ACHN (cell line): ENCODE results near the gene HIP1R.

Experiments used
- DNase-seq: peaks from one replicate; pipeline ENCODE4 v3.0.0-alpha.2; 2015
- in situ Hi-C: cut with HindIII; loops from 2 replicates; pipeline ENCODE4 v1.10.0; 2017; ENCODE audit warnings: low sequenced_read_pairs, low pct_ligation_motif_present, low pct_unique_long_range_greater_than_20kb

HIP1R gene

GRCh38 chr12:122825773-122826724 lies 9.2 kb upstream of the HIP1R start:
- in situ Hi-C loops: no loop called here
- DNase-seq: peak; percentile 86

GRCh38 chr12:122827258-122827657 lies 8.0 kb upstream of the HIP1R start:
- in situ Hi-C loops: no loop called here
- DNase-seq: no peak

GRCh38 chr12:122830517-122831214 lies 4.6 kb upstream of the HIP1R start:
- peak; percentile 64 for DNase-seq
- in situ Hi-C loops: loop anchor here (10.0 kb wide), 1 partner anchor 46 kb away; no protein-coding TSS in a partner anchor

GRCh38 chr12:122834104-122834920 lies 945 bp upstream of the HIP1R start:
- DNase-seq: peak; percentile 85
- in situ Hi-C loops: loop anchor here (10.0 kb wide), 1 partner anchor 50 kb away; no protein-coding TSS in a partner anchor

- peak; percentile 53 for DNase-seq
- in situ Hi-C loops: loop anchor here (10.0 kb wide), 1 partner anchor 51 kb away; no protein-coding TSS in a partner anchor
Measured at GRCh38 chr12:122835750-122836026, 431 bp downstream of the HIP1R start.

- in situ Hi-C loops: loop anchor here (10.0 kb wide), 1 partner anchor 51 kb away; no protein-coding TSS in a partner anchor
- DNase-seq: peak; percentile 51
Measured at GRCh38 chr12:122836027-122836921, 1.0 kb downstream of the HIP1R start.

- in situ Hi-C loops: loop anchor here (10.0 kb wide), 1 partner anchor 53 kb away; no protein-coding TSS in a partner anchor
- DNase-seq: peak; percentile 49
Measured at GRCh38 chr12:122837306-122838265, 2.3 kb downstream of the HIP1R start.

- in situ Hi-C loops: loop anchor here (10.0 kb wide), 1 partner anchor 54 kb away; no protein-coding TSS in a partner anchor
- DNase-seq: no peak
Measured at GRCh38 chr12:122838841-122839240, 3.6 kb downstream of the HIP1R start.

GRCh38 chr12:122839907-122840554 lies 4.8 kb downstream of the HIP1R start:
- in situ Hi-C loops: loop anchor here (10.0 kb wide), 1 partner anchor 55 kb away; no protein-coding TSS in a partner anchor
- DNase-seq: no peak

- in situ Hi-C loops: no loop called here
- DNase-seq: no peak
Measured at GRCh38 chr12:122840580-122841513, 5.6 kb downstream of the HIP1R start.

GRCh38 chr12:122841544-122842321 lies 6.5 kb downstream of the HIP1R start:
- in situ Hi-C loops: no loop called here

GRCh38 chr12:122842505-122843405 lies 7.5 kb downstream of the HIP1R start:
- no peak for DNase-seq
- in situ Hi-C loops: no loop called here

More at GRCh38 chr12:122841544-122842321, 6.5 kb downstream of the HIP1R start:
- peak; percentile 34 for DNase-seq

GRCh38 chr12:122843455-122843854 lies 8.2 kb downstream of the HIP1R start:
- DNase-seq: no peak
- in situ Hi-C loops: no loop called here
